H54 (cell line): ENCODE data around the gene AEBP1.

Experiments
- DNase-seq: peaks from one replicate; pipeline ENCODE4 v3.0.0; 2011; ENCODE audit warnings: low spot score, mixed read lengths; ENCODE audit not compliant: insufficient read length
- FAIRE-seq: peaks from 3 replicates; lab custom pipeline; 2011; peaks lifted over from hg19 to GRCh38; lab: Jason Lieb, UNC
- POLR2A ChIP-seq: IDR thresholded peaks from 2 replicates; pipeline ENCODE4 v1.6.1; 2011; ENCODE audit warnings: low read depth, mild to moderate bottlenecking, low read length

Gene AEBP1

DNA sequence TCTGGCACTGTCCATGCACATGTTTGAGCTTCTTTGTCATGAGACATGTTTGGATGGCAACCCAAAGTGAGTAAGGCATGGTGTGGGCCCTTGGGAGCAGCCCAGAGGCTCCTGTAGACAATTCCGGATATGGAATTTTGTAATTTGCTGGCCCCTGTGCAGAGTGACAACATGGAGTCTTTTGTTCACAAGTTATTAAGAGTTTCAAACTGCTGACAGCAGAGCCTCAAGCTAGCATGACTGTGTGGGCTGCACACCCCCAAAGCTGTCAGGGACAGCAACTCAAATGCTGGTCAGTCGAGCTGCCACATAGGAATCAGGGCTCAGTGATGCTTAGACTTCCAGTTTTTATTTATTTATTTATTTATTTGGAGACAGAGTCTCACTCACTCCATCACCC, 44.0 kb downstream of the AEBP1 start:
- FAIRE-seq (no peak), DNase-seq (no peak)
- no peak for TF ChIP-seq POLR2A

- FAIRE-seq (no peak), DNase-seq (no peak)
- no peak for TF ChIP-seq POLR2A
Measured at GRCh38 chr7:44148961-44149536, 44.9 kb downstream of the AEBP1 start.

GRCh38 chr7:44149571-44150465, 45.7 kb downstream of the AEBP1 start:
- DNase-seq (no peak), FAIRE-seq (no peak)
- no peak for TF ChIP-seq POLR2A

- FAIRE-seq (no peak), DNase-seq (no peak)
- no peak for TF ChIP-seq POLR2A
Measured at GRCh38 chr7:44150466-44150832, 46.3 kb downstream of the AEBP1 start.

DNA sequence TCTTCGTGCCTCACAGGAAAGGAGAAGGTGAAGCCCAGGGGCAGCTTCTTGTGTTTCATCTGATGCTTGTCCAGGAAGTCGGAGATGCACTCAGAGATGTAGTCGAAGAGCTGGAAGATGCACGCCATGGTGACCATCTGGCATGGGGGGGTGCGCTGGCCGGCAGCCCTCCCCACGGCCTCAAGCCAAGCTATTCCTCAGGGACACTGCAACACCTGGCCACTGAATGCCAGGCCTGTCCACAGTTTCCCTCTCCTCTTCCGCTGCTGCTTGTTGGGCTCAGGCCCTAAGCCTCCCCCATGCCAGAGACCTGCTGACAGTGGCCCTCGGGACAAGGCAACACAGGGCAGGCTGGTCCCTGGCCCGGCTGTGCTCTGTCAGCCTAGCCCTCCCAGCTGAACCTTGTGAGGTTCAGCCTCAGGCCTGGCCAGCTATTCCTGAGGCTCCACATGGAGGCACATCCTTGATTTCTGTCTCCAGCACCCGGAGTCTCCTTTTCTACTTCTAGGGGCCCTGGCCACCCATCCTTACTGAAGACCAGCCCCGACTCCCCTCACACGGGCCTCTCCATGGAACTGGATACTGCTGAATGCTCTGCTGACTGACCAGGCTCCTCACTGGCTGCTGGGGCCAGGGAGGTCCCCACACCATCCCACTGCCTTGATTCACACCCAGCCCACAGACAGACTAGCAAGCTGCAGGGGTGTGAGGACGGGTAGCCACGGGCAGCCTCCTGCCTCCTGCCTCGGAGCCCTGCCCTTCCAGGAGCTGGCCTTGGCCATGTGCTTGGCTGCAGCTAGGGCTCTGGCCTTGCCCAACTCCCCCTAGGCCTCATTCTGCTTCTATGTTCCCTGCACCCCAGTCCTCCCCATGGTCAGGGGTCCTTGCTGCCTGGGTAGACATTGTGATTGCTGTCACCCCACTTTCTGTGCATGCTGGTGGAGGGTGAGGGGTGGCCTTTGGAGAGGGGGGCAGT, 47.1 kb downstream of the AEBP1 start:
- DNase-seq: no peak
- no peak for TF ChIP-seq POLR2A
- FAIRE-seq: no peak

DNA sequence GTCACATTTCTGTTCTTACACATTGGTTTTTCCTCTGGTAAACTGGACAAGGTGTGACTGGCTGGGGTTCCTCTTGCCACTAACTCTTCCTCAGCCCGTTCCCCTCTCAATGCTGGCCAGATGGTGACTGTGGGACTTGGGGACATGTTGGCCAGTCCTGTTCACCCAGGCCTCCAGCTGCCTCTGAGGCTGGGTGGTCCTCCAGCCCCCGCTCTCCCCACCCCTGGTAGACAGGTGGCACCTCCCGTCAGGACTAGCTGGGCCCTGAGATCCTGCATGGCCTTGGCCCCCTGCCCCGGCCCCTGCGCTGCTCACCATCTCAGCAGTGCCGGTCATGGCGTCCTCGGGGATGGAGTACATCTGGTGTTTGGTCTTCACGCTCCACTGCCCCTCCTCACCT, 47.8 kb downstream of the AEBP1 start:
- no peak for TF ChIP-seq POLR2A
- FAIRE-seq (no peak), DNase-seq (no peak)

DNA sequence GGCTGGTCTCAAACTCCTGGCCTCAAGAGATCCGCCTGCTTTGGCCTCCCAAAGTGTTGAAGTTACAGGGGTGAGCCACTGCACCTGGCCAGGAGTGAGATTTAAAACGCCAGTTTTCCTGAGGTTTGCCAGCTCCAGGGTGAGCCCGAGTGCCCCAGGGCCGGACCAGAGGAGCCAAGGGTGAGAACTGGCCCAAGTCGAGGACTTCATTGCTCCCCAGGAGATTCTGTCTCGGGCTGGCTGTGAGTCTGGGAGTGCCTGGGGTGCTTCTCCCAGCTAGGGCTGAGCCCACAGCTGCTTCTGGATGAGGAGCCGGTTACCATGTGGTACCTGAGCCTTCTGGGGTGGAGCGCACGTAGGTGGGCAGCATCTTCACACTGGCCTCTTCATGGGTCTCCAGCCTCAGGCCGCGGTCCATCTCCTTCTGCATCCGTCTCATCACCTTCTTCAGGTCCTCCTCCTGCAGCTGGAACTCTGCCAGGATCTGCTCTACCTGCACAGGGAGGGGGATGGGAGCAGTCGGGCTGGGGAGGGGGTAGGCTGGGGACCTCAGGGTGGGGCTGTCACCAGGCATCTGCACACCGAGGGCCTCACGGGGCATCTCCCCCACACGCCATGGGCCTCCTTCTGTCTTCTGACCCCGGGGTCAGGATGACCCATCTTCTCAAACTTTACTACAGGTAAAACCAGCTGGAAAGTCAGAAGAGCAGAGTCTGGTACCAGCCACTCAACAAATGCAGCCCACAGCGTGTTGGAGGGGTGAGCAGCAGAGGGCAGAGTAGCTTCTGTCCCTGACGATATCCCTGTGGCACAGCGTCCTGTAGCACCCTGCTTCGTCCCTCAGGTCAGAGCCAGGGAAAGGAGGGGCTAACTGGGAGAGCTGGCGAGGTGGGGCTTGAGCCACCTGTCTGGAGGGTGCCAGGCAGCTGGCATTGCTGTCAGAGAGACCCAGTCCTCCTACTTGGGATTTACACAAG, 49.1 kb downstream of the AEBP1 start:
- no peak for TF ChIP-seq POLR2A
- DNase-seq (no peak), FAIRE-seq (no peak)

DNA sequence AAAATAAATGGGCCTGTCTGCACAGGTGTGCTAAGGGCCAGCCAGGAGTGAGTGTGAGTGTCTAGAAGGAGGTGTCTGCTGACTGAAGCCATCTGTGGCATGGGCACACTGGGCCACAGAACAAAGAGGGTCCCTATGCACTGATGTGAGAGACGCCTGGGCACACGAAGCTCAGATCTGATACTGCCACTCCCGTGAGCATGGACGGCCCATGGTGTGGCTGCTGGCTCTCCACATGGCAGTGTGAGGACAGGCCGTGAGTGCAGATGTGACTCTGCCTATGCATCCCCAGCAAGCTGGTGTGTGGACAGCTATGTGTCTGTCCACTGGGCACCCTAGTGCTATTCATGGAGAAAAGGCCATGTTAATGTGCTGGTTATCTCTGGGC, 49.8 kb downstream of the AEBP1 start:
- no peak for TF ChIP-seq POLR2A
- no peak for FAIRE-seq
- no peak for DNase-seq

GRCh38 chr7:44154703-44155102, 50.6 kb downstream of the AEBP1 start:
- TF ChIP-seq POLR2A: no peak
- DNase-seq (no peak), FAIRE-seq (no peak)

DNA sequence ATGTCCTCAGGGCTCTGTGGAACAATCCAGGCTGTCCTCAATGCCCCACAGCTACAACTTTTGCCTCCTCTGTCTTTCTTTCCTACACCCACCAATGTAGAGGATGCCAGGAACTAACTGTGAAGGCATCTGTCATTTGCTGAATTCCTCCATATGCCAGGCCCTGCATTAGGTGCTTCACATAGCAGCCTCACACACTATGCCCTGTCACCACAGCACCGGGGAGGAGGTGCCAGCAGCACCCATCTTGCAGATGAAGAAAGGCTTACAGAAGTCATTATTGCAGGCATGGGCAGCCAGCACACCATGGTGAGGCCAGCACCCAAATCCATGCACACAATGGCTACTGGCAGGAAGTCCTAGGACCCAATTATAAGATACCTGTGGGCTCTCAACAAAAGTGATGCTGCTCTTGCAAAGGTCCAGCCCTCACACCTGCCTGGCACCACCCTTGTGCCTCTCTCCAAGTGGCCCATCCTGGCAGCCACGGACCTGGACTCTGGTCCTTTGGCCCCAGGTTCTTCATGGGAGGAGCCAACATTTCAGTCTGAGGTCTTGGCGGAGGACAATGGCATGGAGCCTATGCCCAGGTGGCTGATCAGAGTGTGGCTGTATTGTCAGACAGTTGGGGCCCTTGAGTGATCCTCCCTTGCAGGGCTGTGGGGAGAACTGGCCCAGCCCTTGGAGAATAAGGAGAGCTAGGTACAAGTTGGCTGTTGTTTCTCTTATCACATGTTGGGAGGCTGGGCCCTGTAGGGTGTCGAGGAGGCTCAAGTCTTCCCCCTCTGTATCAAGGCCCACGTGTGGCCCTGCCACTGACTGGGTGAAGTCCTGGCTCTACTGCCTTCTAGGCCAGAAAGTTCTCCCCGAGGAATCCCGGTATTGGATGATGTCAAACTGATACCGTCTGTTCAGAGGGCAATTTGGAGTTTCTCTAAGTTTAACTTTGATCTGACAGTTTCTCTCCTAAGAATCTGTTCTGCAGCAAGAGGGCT, 51.3 kb downstream of the AEBP1 start:
- DNase-seq (no peak), FAIRE-seq (no peak)
- no peak for TF ChIP-seq POLR2A

- no peak for TF ChIP-seq POLR2A
- no peak for DNase-seq
- no peak for FAIRE-seq
Measured at GRCh38 chr7:44156453-44157010, 52.4 kb downstream of the AEBP1 start.
